SU-DHL-6 (cell line): ENCODE results near the gene PTPRE.

Experiments used
- EZH2phosphoT487 ChIP-seq: fragments of 200-600 bp; sonication (generic), shearing (Covaris generic); conservative IDR thresholded peaks from 2 replicates; pipeline ENCODE4 v1.6.1; 2018; ENCODE audit warnings: mild to moderate bottlenecking, antibody characterized with exemption, low read length, moderate library complexity, mixed read lengths
- TF ChIP-seq, protein P1 (sequence below): fragments of 200-600 bp; sonication (generic); IDR thresholded peaks from one replicate; pipeline ENCODE4 v1.5.1; 2017; ENCODE audit warnings: antibody characterized with exemption, mild to moderate bottlenecking, low read length, moderate library complexity; ENCODE audit not compliant: insufficient read depth, poor library complexity, severe bottlenecking

- TF ChIP-seq, protein P1, sequence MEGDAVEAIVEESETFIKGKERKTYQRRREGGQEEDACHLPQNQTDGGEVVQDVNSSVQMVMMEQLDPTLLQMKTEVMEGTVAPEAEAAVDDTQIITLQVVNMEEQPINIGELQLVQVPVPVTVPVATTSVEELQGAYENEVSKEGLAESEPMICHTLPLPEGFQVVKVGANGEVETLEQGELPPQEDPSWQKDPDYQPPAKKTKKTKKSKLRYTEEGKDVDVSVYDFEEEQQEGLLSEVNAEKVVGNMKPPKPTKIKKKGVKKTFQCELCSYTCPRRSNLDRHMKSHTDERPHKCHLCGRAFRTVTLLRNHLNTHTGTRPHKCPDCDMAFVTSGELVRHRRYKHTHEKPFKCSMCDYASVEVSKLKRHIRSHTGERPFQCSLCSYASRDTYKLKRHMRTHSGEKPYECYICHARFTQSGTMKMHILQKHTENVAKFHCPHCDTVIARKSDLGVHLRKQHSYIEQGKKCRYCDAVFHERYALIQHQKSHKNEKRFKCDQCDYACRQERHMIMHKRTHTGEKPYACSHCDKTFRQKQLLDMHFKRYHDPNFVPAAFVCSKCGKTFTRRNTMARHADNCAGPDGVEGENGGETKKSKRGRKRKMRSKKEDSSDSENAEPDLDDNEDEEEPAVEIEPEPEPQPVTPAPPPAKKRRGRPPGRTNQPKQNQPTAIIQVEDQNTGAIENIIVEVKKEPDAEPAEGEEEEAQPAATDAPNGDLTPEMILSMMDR: no peak
- no peak for TF ChIP-seq EZH2phosphoT487
Observed at GRCh38 chr10:128101901-128102300, 195.0 kb downstream of the PTPRE start.
